Smooth muscle cell (in vitro differentiated cells): ENCODE results near the gene PARP4. TPM values are rescaled to one million over a fixed set of nuclear protein-coding genes. Genes with fewer than 3 reads are reported as not detected.
A peak's percentile ranks its signal among the peaks of the same experiment; 100 is the strongest.

Source experiments
- DNase-seq: peaks from one replicate; lab custom pipeline; 2025; ENCODE audit not compliant: unreplicated experiment; lab: John Stamatoyannopoulos, UW
- H2AFZ ChIP-seq: fragments of 200-600 bp; sonication (generic); 2 replicates; pipeline ENCODE4 v1.6.0; 2016; ENCODE audit warnings: antibody characterized with exemption, low read depth, mild to moderate bottlenecking
- H3F3A ChIP-seq: fragments of 200-600 bp; sonication (generic); 2 replicates; pipeline ENCODE4 v1.6.0; 2017; ENCODE audit warnings: antibody characterized with exemption, low read depth
- H3K27ac ChIP-seq: fragments of 200-600 bp; sonication (generic); 2 replicates; pipeline ENCODE4 v1.5.1; 2016; ENCODE audit warnings: low read depth, mild to moderate bottlenecking
- H3K27me3 ChIP-seq: fragments of 200-600 bp; sonication (generic); 2 replicates; pipeline ENCODE4 v1.6.1; 2016; ENCODE audit warnings: low read depth, mild to moderate bottlenecking
- H3K36me3 ChIP-seq: fragments of 200-600 bp; sonication (generic); 2 replicates; pipeline ENCODE4 v1.5.1; 2016; ENCODE audit warnings: low read depth
- H3K4me1 ChIP-seq: fragments of 200-600 bp; sonication (generic); 2 replicates; pipeline ENCODE4 v1.5.1; 2016; ENCODE audit warnings: low read depth
- H3K4me2 ChIP-seq: fragments of 200-600 bp; sonication (generic); 2 replicates; pipeline ENCODE4 v1.6.0; 2016; ENCODE audit warnings: mild to moderate bottlenecking
- H3K4me3 ChIP-seq: fragments of 200-600 bp; sonication (generic); 2 replicates; pipeline ENCODE4 v1.5.1; 2016; ENCODE audit warnings: mild to moderate bottlenecking
- H3K79me2 ChIP-seq: fragments of 200-600 bp; sonication (generic); 2 replicates; pipeline ENCODE4 v1.6.0; 2016; ENCODE audit warnings: low read depth, mild to moderate bottlenecking
- H3K9ac ChIP-seq: fragments of 200-600 bp; sonication (generic); 2 replicates; pipeline ENCODE4 v1.6.0; 2016; ENCODE audit warnings: low read depth
- H3K9me3 ChIP-seq: fragments of 200-600 bp; sonication (generic); replicated peaks from 2 replicates; pipeline ENCODE4 v1.5.1; 2016; ENCODE audit warnings: low read depth
- H4K20me1 ChIP-seq: fragments of 200-600 bp; sonication (generic); 2 replicates; pipeline ENCODE4 v1.6.0; 2016; ENCODE audit warnings: low read depth
- WGBS: methylation state at CpG from one replicate; pipeline ENCODE4 v1.1.7; 2016; ENCODE audit warnings: low lambda C conversion rate; 5-methylcytosine and 5-hydroxymethylcytosine counted together
- polyA plus RNA-seq: library from polyadenylated mRNA; unstranded; fragments of >200 nt; fragmentation: Nextera tagmentation; extraction: Ambion mirVana; gene quantifications from 2 replicates; pipeline ENCODE4 v1.2.1, GENCODE V29; 2016
- total RNA-seq: library from RNA; depleted of rRNA; stranded (reverse); fragments of >200 nt; gene quantifications from 2 replicates; pipeline ENCODE4 v1.2.3, GENCODE V29; 2014
- TF ChIP-seq, protein P1 (sequence below): fragments of 200-600 bp; sonication (generic); IDR thresholded peaks from 2 replicates; pipeline ENCODE4 v1.5.1; 2017; ENCODE audit warnings: borderline replicate concordance, mild to moderate bottlenecking, antibody characterized with exemption; ENCODE audit not compliant: insufficient read depth, poor library complexity, severe bottlenecking

Gene PARP4
- total and polyA plus RNA-seq, 2 experiments from 2014 or later: 18.2 to 33.7 TPM

DNA sequence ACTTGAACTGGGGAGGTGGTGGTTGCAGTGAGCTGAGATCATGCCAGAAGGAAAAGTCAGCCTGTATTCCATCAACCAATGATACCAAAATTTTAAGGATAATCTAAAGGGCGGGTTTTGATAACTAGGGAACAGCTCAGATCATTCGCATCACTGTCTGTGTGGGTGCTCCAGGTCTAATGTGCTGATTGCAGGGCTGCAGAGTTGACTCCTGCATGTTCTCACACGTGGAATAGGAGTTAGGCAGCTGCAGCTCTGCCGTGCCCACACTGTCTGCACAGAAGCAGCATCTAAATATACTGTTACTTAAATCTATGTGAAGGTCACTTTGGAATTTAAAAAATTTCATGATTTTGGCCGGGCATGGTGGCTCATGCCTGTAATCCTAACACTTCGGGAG lies 4.3 kb upstream of the PARP4 start:
- no peak overlapping the region for H3K9ac ChIP-seq
- TF ChIP-seq, protein P1, sequence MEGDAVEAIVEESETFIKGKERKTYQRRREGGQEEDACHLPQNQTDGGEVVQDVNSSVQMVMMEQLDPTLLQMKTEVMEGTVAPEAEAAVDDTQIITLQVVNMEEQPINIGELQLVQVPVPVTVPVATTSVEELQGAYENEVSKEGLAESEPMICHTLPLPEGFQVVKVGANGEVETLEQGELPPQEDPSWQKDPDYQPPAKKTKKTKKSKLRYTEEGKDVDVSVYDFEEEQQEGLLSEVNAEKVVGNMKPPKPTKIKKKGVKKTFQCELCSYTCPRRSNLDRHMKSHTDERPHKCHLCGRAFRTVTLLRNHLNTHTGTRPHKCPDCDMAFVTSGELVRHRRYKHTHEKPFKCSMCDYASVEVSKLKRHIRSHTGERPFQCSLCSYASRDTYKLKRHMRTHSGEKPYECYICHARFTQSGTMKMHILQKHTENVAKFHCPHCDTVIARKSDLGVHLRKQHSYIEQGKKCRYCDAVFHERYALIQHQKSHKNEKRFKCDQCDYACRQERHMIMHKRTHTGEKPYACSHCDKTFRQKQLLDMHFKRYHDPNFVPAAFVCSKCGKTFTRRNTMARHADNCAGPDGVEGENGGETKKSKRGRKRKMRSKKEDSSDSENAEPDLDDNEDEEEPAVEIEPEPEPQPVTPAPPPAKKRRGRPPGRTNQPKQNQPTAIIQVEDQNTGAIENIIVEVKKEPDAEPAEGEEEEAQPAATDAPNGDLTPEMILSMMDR: no peak
- no peaks in the 10 kb centered on the region for H3K36me3 ChIP-seq
- no peaks in the 10 kb centered on the region for H3K9me3 ChIP-seq
- no peaks in the 10 kb centered on the region for H3K79me2 ChIP-seq
- 88% methylated on average over 6 of the region's 6 CpGs for WGBS
- H3K4me3 ChIP-seq: no peak overlapping the region
- H3K4me1 ChIP-seq: no peaks in the 10 kb centered on the region
- no peaks in the 10 kb centered on the region for H3F3A ChIP-seq
- H2AFZ ChIP-seq: no peak overlapping the region
- no peak overlapping the region for H3K4me2 ChIP-seq
- H3K27me3 ChIP-seq: no peaks in the 10 kb centered on the region
- no peak for DNase-seq
- no peak overlapping the region for H3K27ac ChIP-seq
- H4K20me1 ChIP-seq: no peaks in the 10 kb centered on the region

DNA sequence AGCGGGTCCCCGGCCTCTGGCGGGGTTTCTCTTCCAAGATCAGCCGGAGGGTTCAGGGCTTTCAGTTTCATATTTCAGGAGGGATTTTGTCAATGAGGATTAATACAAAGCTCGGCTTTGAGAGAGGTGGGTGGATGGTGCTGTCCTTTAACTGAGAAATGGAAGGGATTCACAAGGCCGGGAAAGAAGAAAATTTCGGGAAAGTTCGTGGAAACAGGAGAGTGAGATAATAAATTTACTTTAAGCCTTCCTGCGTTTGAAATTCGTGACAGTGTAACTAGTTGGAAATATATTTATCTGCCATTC lies 283 bp upstream of the PARP4 start:
- Histone ChIP-seq H3K27ac (peak overlapping the region; percentile 90), H3K4me3 (peak overlapping the region; percentile 78), H4K20me1 (peaks cover under 1% of the 10 kb centered on the region), H3K79me2 (peaks cover 25% of the 10 kb centered on the region), H3K36me3 (no peaks in the 10 kb centered on the region), H3K9ac (peak overlapping the region; percentile 83), H2AFZ (peak overlapping the region; percentile 99), H3K9me3 (no peaks in the 10 kb centered on the region), H3K4me2 (peak overlapping the region; percentile 84), H3K27me3 (no peaks in the 10 kb centered on the region), H3F3A (peaks cover 9% of the 10 kb centered on the region), H3K4me1 (no peaks in the 10 kb centered on the region)
- no peak for DNase-seq
- TF ChIP-seq, protein P1: no peak
- 4% methylated on average over 10 of the region's 10 CpGs for WGBS

DNA sequence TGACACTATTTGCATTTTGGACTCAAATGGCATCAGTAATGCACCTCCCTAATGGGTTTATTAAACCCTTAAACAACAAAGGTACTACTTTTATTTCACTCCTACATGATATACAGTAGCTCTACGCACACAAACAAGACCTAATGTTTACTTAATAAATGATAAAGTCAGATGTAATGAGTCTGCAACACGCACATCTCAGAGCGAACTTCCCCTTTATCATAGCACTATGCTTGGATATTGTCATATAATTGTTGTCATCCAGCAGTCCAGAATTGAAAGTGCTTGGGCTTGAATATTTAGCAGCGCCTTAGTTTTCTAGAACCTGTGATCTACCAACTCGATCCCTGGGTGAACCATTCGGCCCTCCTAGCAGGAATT lies 772 bp downstream of the PARP4 start:
- peaks cover 5% of the 10 kb centered on the region for H4K20me1 ChIP-seq
- H2AFZ ChIP-seq: peak overlapping the region; percentile 99
- peak overlapping the region; percentile 78 for H3K4me3 ChIP-seq
- TF ChIP-seq, protein P1: no peak
- H3K79me2 ChIP-seq: peaks cover 32% of the 10 kb centered on the region
- WGBS: 8% methylated on average over 6 of the region's 6 CpGs
- no peaks in the 10 kb centered on the region for H3K36me3 ChIP-seq
- H3F3A ChIP-seq: peaks cover 9% of the 10 kb centered on the region
- no peaks in the 10 kb centered on the region for H3K4me1 ChIP-seq
- peak overlapping the region; percentile 84 for H3K4me2 ChIP-seq
- H3K27ac ChIP-seq: peak overlapping the region; percentile 90
- no peak for DNase-seq
- no peaks in the 10 kb centered on the region for H3K9me3 ChIP-seq
- H3K27me3 ChIP-seq: no peaks in the 10 kb centered on the region
- peak overlapping the region; percentile 83 for H3K9ac ChIP-seq

DNA sequence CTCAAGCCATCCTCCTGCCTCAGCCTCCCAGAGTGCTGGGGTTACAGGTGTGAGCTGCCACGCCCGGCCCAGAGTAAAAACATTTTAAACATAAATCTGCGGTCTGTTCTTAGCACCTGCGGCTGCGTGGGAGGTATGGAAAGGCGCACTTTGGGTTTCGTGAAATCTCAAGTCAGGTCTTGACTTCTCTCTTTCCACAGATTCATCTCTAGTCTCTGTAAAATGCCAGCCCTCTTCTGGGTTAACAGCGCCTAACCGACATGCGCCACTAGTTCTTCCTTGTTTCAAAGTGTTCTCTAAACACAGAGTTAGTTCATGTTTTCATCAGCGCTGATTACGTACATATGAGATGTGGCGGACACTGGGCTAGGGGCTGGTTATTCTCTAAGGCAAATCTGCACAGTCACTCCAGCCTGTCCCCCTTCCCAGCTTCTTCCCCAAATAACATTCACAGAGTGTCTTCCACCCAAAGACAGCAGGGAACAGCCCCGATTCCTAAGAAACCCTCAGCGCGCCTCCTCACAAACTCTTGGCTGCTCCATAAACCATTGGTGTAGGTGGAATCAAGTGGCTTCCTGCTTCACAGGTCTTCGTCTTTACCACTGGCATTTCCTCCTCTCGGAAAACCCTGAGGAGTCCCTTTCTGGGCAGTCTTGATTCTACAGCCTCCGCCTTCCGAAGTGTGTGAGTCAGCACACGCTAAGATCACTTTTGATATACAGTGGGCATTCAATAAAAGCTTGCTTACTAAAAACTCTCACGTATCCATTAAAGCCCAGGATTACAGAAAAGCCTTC lies 1.4 kb downstream of the PARP4 start:
- Histone ChIP-seq H3K36me3 (no peaks in the 10 kb centered on the region), H3K27me3 (no peaks in the 10 kb centered on the region), H4K20me1 (peaks cover 10% of the 10 kb centered on the region), H3K4me2 (peak overlapping the region; percentile 84), H2AFZ (peak overlapping the region; percentile 99), H3K27ac (peak overlapping the region; percentile 90), H3K9ac (peak overlapping the region; percentile 83), H3K9me3 (no peaks in the 10 kb centered on the region), H3K4me1 (no peaks in the 10 kb centered on the region), H3K4me3 (peak overlapping the region; percentile 78), H3K79me2 (peaks cover 36% of the 10 kb centered on the region), H3F3A (peaks cover 9% of the 10 kb centered on the region)
- DNase-seq: peak; percentile 7
- 48% methylated on average over 22 of the region's 22 CpGs for WGBS
- TF ChIP-seq, protein P1: no peak
